HG03442 (cell line): ENCODE data around the gene FDPS.

Experiments used
- ATAC-seq: cut with Tn5 transposase; IDR thresholded peaks from one replicate; pipeline ENCODE4 v1.9.1; 2021; ENCODE audit warnings: mild to moderate bottlenecking, moderate library complexity; ENCODE audit not compliant: unreplicated experiment

The FDPS gene

DNA sequence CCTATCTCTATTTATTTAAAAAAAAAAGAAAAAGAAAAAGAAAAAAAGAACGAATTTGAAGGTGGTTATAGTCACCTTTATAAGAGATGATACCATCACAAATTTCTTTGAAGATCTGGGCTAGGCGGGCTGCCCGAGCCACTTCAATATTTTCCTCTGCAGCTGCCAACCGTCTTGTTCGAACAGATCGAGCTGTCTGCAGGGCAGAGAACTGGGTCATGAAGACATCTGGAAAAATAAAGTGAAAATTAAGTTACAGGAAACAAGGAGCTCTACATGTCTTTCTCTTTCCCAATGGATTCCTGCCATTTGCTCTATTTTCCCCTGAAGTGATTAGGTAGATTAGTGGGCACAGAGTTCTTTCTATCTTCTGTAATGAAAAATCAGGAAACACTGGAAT is 44.0 kb downstream of the FDPS start:
- no peak for ATAC-seq

DNA sequence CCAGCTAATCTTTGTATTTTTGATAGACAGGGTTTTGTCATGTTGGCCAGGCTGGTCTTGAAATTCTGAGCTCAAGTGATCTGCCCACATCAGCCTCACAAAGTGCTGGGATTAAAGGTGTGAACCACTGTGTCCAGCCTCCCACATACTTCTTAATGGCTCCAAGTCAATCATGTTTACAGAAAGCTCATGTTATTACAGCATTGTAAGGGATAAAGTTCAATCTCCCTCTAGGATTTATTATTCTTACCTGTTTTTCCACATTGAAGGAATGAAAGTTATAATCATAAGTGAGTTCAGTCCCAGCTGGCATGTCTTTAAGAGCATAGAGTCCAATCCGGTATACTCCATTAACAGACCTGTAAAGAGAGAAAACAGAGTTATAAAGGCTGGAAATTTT is 51.4 kb downstream of the FDPS start:
- no peak for ATAC-seq
